Fibroblast of lung (primary cell): ENCODE data around the gene EML1. TPM values are rescaled to one million over a fixed set of nuclear protein-coding genes. Genes with fewer than 3 reads are reported as not detected.

Experiments
- DNase-seq, 2 donors: peaks; one replicate each; pipeline versions ENCODE4 v3.0.0 to v3.0.0-alpha.2; 2010; ENCODE audit warnings: low read depth in 2 of 2
- H2AFZ ChIP-seq: 2 replicates; pipeline ENCODE4 v1.5.1; 2012; ENCODE audit warnings: low read length, control low read depth, inconsistent platforms
- H3K27ac ChIP-seq: 2 replicates; pipeline ENCODE4 v1.5.1; 2011; ENCODE audit warnings: low read length, control low read depth; ENCODE audit not compliant: insufficient read depth
- H3K27me3 ChIP-seq: 2 replicates; pipeline ENCODE4 v1.5.1; 2011; ENCODE audit warnings: mild to moderate bottlenecking, low read length; ENCODE audit not compliant: control insufficient read depth, insufficient read depth
- H3K36me3 ChIP-seq: 2 replicates; pipeline ENCODE4 v1.5.1; 2011; ENCODE audit warnings: low read length; ENCODE audit not compliant: control insufficient read depth, insufficient read depth
- H3K4me1 ChIP-seq: 2 replicates; pipeline ENCODE4 v1.5.1; 2011; ENCODE audit warnings: low read length; ENCODE audit not compliant: control insufficient read depth, insufficient read depth; ENCODE audit errors: extremely low read depth
- H3K4me2 ChIP-seq: 2 replicates; pipeline ENCODE4 v1.5.1; 2011; ENCODE audit warnings: low read length, control low read depth; ENCODE audit not compliant: insufficient read depth; ENCODE audit errors: extremely low read depth
- H3K4me3 ChIP-seq, 4 experiments: fragments of 200-600 bp in 1 of 4; sonication (generic) in 1 of 4; replicated peaks in 1 of 4; 2 replicates each; pipeline ENCODE4 v1.5.1; 2011 to 2016; ENCODE audit warnings: low read length in 4 of 4, low read depth in 3 of 4, mild to moderate bottlenecking in 3 of 4, control low read depth in 2 of 4, inconsistent platforms in 1 of 4, mixed read lengths in 1 of 4; ENCODE audit not compliant: insufficient read depth in 1 of 4; ENCODE audit errors: control extremely low read depth in 1 of 4
- H3K79me2 ChIP-seq: 2 replicates; pipeline ENCODE4 v1.5.1; 2012; ENCODE audit warnings: mild to moderate bottlenecking, low read length, inconsistent platforms; ENCODE audit not compliant: control insufficient read depth, insufficient read depth
- H3K9ac ChIP-seq: 2 replicates; pipeline ENCODE4 v1.5.1; 2011; ENCODE audit warnings: mild to moderate bottlenecking, low read length, control low read depth; ENCODE audit not compliant: insufficient read depth
- H3K9me3 ChIP-seq: 2 replicates; pipeline ENCODE4 v1.5.1; 2012; ENCODE audit warnings: low read depth, low read length; ENCODE audit not compliant: control insufficient read depth, insufficient read depth
- H4K20me1 ChIP-seq: 2 replicates; pipeline ENCODE4 v1.5.1; 2011; ENCODE audit warnings: low read length; ENCODE audit not compliant: control insufficient read depth, insufficient read depth; ENCODE audit errors: extremely low read depth
- EZH2 ChIP-seq: IDR thresholded peaks from 2 replicates; pipeline ENCODE4 v1.5.1; 2012; ENCODE audit warnings: low read length, control low read depth, mild to moderate bottlenecking; ENCODE audit errors: missing control alignments
- polyA plus RNA-seq, 2 donors: library from polyadenylated mRNA; depleted of rRNA in 1 of 2; stranded (reverse) in 1 of 2; unstranded in 1 of 2; fragments of >200 nt; gene quantifications; 2 replicates each; pipeline ENCODE4 v1.2.1, GENCODE V29; 2011 to 2012; ENCODE audit warnings: missing spikeins in 1 of 2
- total RNA-seq: library from RNA; depleted of rRNA; stranded (reverse); fragments of >200 nt; gene quantifications from 2 replicates; pipeline ENCODE4 v1.2.1, GENCODE V29; 2014
- TF ChIP-seq, protein P1 (sequence below), 2 donors: IDR thresholded peaks in 1 of 2; conservative IDR thresholded peaks in 1 of 2; 1 replicate in 1 of 2; 2 replicates in 1 of 2; pipeline ENCODE4 v1.5.1; 2011 to 2012; ENCODE audit warnings: low read length in 2 of 2, control low read depth in 1 of 2, inconsistent platforms in 1 of 2, low read depth in 1 of 2, mild to moderate bottlenecking in 1 of 2

The EML1 gene
- total and polyA plus RNA-seq, 2 donors (not counting 1 experiment from before 2014, with no cell fraction given), result 22.4 to 74.5 TPM

DNA sequence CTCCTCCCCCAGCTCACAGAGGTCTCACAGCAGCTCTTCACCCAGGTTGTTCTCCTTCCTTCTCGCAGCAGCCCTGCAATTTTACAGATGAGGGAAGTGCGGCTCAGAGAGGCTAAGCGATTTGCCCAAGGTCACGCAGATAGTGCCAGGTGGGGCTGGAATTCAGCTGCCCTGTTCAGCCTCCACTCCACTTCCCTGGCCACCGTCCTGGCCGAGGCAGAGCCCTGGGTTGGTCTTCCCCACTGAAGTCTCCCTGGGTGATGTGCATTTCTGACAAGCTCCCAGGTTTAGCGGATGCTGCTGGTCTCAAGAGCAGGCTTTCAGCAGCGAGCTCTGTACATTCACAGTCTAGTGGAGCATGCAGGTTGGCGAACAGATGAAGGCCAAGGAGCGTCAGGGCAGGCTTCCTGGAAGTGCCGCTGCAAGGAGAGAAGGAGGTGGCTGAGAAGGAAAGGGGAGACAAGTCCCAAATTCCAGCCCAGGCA lies 28.9 kb upstream of the EML1 start:
- Histone ChIP-seq H3K4me2 (no peak overlapping the region), H3K27me3 (no peaks in the 10 kb centered on the region), H3K9ac (no peak overlapping the region), H3K27ac (no peak overlapping the region), H2AFZ (no peak overlapping the region), H3K4me3 (no peak overlapping the region), H3K9me3 (no peaks in the 10 kb centered on the region), H3K36me3 (no peaks in the 10 kb centered on the region), H3K4me1 (peaks cover 7% of the 10 kb centered on the region), H3K79me2 (no peaks in the 10 kb centered on the region), H4K20me1 (no peaks in the 10 kb centered on the region)
- TF ChIP-seq, protein P1, sequence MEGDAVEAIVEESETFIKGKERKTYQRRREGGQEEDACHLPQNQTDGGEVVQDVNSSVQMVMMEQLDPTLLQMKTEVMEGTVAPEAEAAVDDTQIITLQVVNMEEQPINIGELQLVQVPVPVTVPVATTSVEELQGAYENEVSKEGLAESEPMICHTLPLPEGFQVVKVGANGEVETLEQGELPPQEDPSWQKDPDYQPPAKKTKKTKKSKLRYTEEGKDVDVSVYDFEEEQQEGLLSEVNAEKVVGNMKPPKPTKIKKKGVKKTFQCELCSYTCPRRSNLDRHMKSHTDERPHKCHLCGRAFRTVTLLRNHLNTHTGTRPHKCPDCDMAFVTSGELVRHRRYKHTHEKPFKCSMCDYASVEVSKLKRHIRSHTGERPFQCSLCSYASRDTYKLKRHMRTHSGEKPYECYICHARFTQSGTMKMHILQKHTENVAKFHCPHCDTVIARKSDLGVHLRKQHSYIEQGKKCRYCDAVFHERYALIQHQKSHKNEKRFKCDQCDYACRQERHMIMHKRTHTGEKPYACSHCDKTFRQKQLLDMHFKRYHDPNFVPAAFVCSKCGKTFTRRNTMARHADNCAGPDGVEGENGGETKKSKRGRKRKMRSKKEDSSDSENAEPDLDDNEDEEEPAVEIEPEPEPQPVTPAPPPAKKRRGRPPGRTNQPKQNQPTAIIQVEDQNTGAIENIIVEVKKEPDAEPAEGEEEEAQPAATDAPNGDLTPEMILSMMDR (conservative IDR thresholded peaks at IDR 0.05 in 1 of 2, IDR thresholded peaks at IDR 0.05 in 1 of 2; ENCODE audit: low read depth in 1 of 2, low read length in 2 of 2), result no peak
- DNase-seq, result no peak

DNA sequence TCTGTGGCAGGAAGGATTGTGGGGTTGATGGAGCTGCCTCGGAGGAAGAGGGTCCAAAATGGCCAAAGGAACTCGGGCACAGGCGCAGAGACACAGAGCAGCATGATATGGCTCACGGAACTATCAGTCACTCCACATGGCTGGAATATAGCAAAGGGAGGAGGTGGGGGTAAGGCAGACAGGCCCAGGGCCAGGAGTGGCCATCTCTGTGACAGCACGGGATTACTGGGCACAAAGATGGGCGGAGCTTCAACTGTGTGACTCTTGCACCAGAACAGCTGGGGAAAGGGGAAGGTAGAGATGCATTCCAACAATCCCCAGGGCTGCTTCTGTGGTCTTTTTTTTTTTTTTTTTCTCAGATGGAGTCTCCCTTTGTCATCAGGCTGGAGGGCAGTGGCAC lies 24.8 kb upstream of the EML1 start:
- H3K36me3 ChIP-seq, result no peaks in the 10 kb centered on the region
- H3K4me3 ChIP-seq, result no peak overlapping the region
- no peaks in the 10 kb centered on the region for H4K20me1 ChIP-seq
- TF ChIP-seq, protein P1 (conservative IDR thresholded peaks at IDR 0.05 in 1 of 2, IDR thresholded peaks at IDR 0.05 in 1 of 2; ENCODE audit: low read depth in 1 of 2, low read length in 2 of 2), result no peak
- TF ChIP-seq EZH2, result no peak
- H3K27ac ChIP-seq, result no peak overlapping the region
- no peaks in the 10 kb centered on the region for H3K79me2 ChIP-seq
- no peak overlapping the region for H3K9ac ChIP-seq
- H3K4me2 ChIP-seq, result no peak overlapping the region
- H3K9me3 ChIP-seq, result no peaks in the 10 kb centered on the region
- H3K4me1 ChIP-seq, result peaks cover 5% of the 10 kb centered on the region
- H2AFZ ChIP-seq, result no peak overlapping the region
- no peaks in the 10 kb centered on the region for H3K27me3 ChIP-seq
- peak in 1 of 2 donors; percentile 33 for DNase-seq

DNA sequence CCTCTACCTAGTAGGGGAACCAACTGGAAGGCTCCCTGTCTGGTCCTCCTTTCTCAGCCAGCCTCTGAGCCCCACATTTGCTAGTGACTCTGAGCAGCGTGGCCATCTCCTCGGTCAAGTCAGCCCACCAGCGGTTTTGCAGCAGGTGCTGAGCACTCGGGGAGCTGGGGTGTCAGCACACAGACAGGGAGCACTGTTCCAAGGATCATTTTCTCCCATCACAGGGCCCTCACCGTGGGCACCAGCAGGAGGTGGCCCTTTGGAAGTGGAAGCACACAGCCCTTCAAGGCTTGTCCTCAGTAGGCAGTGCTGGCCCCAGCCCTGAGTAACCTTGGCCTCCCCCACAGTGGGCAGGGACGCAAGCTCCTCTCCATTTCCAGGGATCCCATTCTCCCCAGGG lies 24.1 kb upstream of the EML1 start:
- Histone ChIP-seq H3K79me2 (no peaks in the 10 kb centered on the region), H3K4me1 (peaks cover 5% of the 10 kb centered on the region), H3K4me2 (no peak overlapping the region), H3K27ac (no peak overlapping the region), H4K20me1 (no peaks in the 10 kb centered on the region), H3K27me3 (no peaks in the 10 kb centered on the region), H3K4me3 (no peak overlapping the region), H3K9me3 (no peaks in the 10 kb centered on the region), H2AFZ (no peak overlapping the region), H3K9ac (no peak overlapping the region), H3K36me3 (no peaks in the 10 kb centered on the region)
- no peak for DNase-seq
- TF ChIP-seq EZH2, result no peak
- TF ChIP-seq, protein P1 (conservative IDR thresholded peaks at IDR 0.05 in 1 of 2, IDR thresholded peaks at IDR 0.05 in 1 of 2; ENCODE audit: low read depth in 1 of 2, low read length in 2 of 2), result no peak
